ENCODE data around the gene PCYT1B. TPM values are rescaled to one million over a fixed set of nuclear protein-coding genes. Genes with fewer than 3 reads are reported as not detected.

Gene PCYT1B
- total RNA-seq = under 0.01 and 0.10 TPM in 2 replicates

DNA sequence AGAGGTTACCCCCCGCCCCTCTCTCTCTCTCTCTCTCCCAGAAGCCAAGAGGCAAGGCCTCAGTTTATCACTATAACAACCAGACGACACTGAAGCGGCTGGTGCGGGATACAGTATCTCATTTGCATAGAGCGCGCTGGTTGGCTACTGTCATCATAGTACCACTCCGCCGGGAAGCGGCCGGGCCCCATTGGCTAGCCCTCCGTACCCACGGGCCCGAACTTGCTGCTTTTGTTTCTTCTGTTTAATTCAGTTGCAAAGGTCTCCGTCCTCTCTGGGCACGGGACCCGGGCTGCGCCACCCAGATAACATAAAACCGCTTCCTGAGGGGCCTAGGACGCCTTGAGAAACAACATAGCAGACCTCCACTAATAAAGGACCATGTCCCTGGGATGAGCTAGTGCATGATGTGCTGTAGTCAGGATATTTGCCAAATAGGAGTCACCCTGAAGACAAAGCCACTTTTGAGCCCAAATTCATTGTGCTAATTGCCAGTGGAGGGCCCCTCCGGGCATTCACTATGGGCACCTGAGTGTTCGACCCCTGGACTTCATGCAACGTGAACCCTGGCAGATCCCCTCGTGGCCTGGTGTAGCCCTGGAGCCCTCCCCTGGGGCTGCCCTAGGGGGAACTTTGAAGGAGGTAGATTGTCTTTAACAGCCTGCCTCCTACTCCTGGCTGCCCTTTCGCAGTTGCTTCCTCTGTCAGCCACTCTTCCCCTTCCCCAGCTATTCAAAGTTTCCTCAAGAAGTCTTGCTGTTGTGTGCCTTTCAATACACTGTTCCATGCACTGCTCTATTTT is at the start of gene PCYT1B:
TSS of gene PCYT1B (minus strand) at position 91 of the 802 bp plus-strand sequence. CDS start 242 bp downstream, outside the sequence.

DNA sequence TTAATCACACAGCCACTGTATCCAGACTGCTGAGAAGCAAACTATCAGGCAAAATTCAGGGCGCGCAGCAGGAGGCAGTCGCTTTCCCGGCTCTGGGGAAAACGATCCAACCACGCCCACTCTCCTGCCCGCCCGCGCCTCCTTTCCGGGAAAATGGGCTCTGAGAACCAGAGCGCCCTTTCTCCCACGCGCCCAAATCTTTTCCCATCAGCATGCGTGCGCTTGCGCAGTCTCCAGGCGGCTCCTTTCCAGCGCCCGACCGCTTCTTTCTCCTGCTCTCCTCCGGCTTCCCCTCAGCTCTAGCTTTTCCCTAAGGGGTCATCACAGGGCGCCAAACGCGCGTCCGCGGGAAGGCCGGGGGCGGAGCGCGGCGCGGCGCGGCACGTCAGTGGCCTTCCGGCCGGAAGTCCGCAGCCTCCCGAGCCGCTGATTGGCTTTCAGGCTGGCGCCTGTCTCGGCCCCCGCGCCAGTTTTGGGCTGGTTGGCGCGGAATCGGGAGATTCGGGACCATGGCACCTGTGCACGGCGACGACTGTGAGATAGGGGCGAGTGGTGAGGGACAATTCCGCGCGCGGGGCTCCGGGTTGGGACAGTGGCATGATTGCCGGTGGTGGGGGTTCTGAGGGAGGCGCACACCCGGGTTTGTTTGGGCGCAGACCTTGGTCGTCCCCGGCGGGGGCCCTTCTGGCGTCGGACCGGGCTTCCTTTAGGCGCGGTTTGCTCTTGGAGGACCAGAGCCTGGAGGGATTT is 46.5 kb upstream of the PCYT1B start, which contains the start of gene POLA1:
TSS of gene POLA1 (plus strand) at position 466 of the 750 bp plus-strand sequence. CDS start at position 510, 44 bp downstream.

Small RNAs within 50 kb of the gene (small RNA-seq; reads per million reads assigned to genes)
- not detected for gene SNRPEP9

Other genes with a start within 250 kb of the PCYT1B start
- gene PDK3, start 182.1 kb downstream of the PCYT1B start, total RNA-seq = 6.9 and 11.6 TPM in 2 replicates
- 12.4 and 17.3 TPM in 2 replicates for gene POLA1, start 46.6 kb upstream of the PCYT1B start, total RNA-seq

Data from vein endothelial cell (primary cell).